Measurements from ENCODE around the gene ATR. TPM values are rescaled to one million over a fixed set of nuclear protein-coding genes. Genes with fewer than 3 reads are reported as not detected.

ATR gene
- total RNA-seq, 2 experiments from 2014 or later: 31.5 to 31.8 TPM

DNA sequence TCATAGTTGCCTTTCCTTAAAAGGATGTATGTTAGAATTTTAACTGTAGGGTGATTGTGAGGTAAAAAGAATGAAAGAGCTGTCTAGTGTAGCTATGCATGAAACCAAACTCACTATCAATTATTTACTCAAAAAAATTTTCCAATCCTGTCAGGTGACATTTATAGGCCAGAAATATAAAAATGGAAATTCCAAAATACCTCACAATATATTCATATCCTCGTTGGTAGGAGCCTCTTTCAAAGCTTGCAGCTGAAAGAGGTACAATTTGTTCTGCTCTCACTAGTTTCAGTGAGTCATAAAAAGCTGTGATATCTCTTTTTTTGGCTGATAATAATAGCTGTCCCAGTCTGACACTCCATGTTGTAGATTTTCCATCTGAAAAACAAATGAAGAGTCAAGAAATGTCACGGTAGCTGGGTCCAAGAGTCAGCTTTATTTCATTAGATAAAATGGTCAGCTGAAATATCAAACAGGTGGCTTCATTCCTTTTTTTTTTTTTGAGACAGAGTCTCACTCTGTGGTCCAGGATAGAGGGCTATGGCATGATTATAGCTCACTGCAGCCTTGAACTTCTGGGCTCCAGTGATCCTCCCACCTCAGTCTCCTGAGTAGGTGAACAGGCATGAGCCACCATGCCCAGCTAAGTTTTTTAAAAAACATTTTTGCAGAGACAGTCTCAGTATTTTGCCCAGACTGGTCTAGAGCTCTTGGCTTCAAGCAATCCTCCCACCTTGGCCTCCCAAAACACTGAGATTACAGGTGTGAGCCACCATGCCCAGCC is 79.9 kb downstream of the ATR start:
- peaks cover 54% of the 10 kb centered on the region for H3K36me3 Mint-ChIP-seq (ENCODE audit: low read depth)
- POLR2A ChIA-PET: interaction anchor here (0.6 kb wide), 1 partner anchor 80 kb away, joined by 3 read pairs; the partner anchor contains the start of gene ATR

DNA sequence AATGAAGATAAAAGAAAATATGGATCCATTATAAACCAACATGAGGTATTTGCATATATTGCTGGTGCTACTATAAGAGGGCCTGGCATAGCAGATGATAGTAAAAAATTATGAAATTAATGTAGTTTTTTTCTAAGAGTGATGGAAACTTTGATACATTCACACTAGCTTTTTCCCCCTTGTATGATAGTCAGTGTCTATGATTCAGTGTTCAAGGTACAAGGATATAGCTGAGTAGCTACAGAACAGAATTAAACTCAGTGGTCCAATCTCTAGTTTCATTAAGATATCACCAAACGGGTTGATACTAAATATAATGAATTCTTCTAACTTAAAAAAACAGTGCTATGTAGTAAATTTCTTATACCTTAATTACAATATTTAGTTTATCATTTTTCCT is 80.8 kb downstream of the ATR start:
- no peaks in the 10 kb centered on the region for H3K9me3 Mint-ChIP-seq
- no peak overlapping the region for H3K27ac Mint-ChIP-seq
- H3K4me1 Mint-ChIP-seq: no peaks in the 10 kb centered on the region
- ChIA-PET CTCF (interaction anchor here (0.6 to 1.0 kb wide), 2 partner anchors 24 to 99 kb away, joined by 3 to 4 read pairs; no protein-coding TSS in a partner anchor), POLR2A (no interaction called here)
- no peak overlapping the region for H3K4me3 Mint-ChIP-seq
- peaks cover 55% of the 10 kb centered on the region for H3K36me3 Mint-ChIP-seq (ENCODE audit: low read depth)
- no peak for DNase-seq
- H3K27me3 Mint-ChIP-seq: no peaks in the 10 kb centered on the region

More for the DNA sequence above, 79.9 kb downstream of the ATR start:
- Mint-ChIP-seq H3K27ac (no peak overlapping the region), H3K4me1 (no peaks in the 10 kb centered on the region), H3K9me3 (no peaks in the 10 kb centered on the region), H3K4me3 (no peak overlapping the region), H3K27me3 (no peaks in the 10 kb centered on the region)
- DNase-seq: no peak
- CTCF ChIA-PET: interaction anchor here (0.5 to 1.0 kb wide), 5 partner anchors 12 to 638 kb away, joined by 3 read pairs; no protein-coding TSS in a partner anchor

DNA sequence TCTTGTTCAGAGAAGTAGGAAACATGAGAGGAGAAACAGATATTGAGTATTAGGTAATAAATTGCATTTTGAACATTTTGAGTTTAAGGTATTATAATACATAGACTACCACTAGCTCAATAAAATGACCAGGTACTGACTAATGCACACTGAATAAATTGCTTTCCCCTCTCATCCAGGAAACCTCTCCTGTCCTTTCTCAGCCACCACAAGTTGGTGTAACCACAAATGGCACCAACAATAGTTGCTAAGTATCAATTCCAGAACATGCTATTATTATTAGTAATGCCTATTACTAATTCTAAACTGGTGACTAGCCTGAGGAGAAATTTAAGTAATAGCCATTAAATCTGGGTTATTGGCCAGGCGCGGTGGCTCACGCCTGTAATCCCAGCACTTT is 83.4 kb downstream of the ATR start:
- H3K4me1 Mint-ChIP-seq: no peaks in the 10 kb centered on the region
- ChIA-PET CTCF (no interaction called here), POLR2A (no interaction called here)
- no peaks in the 10 kb centered on the region for H3K27me3 Mint-ChIP-seq
- H3K9me3 Mint-ChIP-seq: no peaks in the 10 kb centered on the region
- peaks cover 54% of the 10 kb centered on the region for H3K36me3 Mint-ChIP-seq (ENCODE audit: low read depth)
- DNase-seq: no peak
- no peak overlapping the region for H3K27ac Mint-ChIP-seq
- no peak overlapping the region for H3K4me3 Mint-ChIP-seq

DNA sequence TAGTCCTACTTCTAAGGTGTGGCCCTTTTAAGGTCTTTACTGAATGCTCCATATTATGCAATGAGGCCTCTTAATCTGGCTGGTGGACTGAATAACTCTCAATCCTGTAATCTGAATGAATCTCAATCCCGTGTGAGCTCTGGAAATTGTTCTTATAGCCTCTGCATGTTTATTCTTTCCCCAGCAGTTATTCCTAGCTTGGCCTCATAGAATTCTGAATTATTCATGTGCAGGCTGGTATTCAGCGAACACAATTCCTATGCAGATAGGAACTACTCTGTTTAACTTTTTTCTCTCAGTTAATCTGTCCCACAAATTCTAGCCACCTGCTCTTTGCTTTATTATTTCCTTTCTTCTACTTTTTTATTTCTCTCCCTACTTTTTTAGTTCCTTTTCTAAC is 86.3 kb downstream of the ATR start:
- DNase-seq: no peak
- CTCF ChIA-PET: no interaction called here
- POLR2A ChIA-PET: no interaction called here
- Mint-ChIP-seq H3K27ac (no peak overlapping the region), H3K27me3 (no peaks in the 10 kb centered on the region), H3K4me3 (no peak overlapping the region), H3K36me3 (ENCODE audit: low read depth) (peaks cover 64% of the 10 kb centered on the region), H3K9me3 (no peaks in the 10 kb centered on the region), H3K4me1 (no peaks in the 10 kb centered on the region)

DNA sequence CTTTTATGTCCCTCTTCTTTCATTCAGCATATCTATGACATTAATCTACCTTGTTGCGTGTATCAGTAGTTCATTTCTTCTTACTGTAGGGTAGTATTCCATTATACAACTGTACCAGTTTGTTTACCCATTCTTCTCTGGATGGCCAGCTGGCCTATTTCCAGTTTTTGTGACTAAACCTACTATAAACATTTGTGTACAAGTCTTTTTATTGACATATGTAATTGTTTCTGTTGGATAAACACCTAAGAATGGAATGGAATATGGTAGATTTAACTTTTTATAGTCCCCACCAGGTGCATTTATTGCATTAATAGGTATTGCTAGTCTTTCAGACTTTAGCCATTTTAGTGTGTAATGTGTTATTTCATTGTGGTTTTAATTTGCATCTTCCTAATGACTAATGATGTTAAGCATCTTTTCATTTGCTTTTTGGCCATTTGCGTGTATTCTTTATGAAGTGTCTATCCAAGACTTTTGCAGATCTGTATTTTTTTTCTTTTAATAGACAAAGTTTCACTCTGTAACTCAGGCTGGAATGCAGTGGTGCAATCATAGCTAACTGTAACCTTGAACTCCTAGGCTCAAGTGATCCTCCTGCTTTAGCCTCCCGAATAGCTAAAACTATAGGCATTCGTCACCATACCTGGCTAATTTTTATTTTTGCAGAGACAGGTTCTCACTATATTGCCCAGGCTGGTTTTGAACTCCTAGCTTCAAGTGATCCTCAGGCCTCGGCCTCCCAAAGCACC is 88.8 kb downstream of the ATR start:
- ChIA-PET POLR2A (no interaction called here), CTCF (no interaction called here)
- Mint-ChIP-seq H3K36me3 (ENCODE audit: low read depth) (peaks cover 64% of the 10 kb centered on the region), H3K4me1 (no peaks in the 10 kb centered on the region), H3K27me3 (no peaks in the 10 kb centered on the region), H3K4me3 (no peak overlapping the region), H3K27ac (no peak overlapping the region), H3K9me3 (no peaks in the 10 kb centered on the region)
- no peak for DNase-seq

DNA sequence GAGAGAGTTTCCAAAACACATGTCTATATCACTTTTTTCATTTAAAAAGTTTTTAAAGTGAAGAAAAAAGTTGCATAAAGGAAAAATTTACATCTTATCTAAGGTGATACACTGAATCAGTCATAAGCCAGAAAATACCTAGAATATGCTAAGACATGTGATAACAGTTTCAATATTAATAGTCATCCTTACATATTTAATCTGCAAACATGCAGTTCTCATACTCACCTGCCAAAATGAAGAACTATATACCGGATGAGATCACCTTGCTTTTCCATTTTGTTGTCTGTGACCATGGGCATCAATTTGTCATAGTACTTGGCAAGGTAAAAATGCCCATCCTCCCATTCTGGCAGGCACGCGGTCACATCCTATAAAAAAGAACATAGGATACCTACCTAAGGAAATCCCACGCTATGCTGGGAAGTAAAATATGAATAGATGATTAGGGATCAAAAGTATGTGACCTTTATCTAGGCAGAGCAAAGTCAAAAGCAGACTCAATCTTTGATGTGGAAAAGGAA is 93.6 kb downstream of the ATR start:
- H3K9me3 Mint-ChIP-seq: peaks cover 8% of the 10 kb centered on the region
- no peak for DNase-seq
- ChIA-PET CTCF (no interaction called here), POLR2A (no interaction called here)
- peaks cover 69% of the 10 kb centered on the region for H3K36me3 Mint-ChIP-seq (ENCODE audit: low read depth)
- H3K27ac Mint-ChIP-seq: no peak overlapping the region
- no peak overlapping the region for H3K4me3 Mint-ChIP-seq
- no peaks in the 10 kb centered on the region for H3K4me1 Mint-ChIP-seq
- no peaks in the 10 kb centered on the region for H3K27me3 Mint-ChIP-seq

DNA sequence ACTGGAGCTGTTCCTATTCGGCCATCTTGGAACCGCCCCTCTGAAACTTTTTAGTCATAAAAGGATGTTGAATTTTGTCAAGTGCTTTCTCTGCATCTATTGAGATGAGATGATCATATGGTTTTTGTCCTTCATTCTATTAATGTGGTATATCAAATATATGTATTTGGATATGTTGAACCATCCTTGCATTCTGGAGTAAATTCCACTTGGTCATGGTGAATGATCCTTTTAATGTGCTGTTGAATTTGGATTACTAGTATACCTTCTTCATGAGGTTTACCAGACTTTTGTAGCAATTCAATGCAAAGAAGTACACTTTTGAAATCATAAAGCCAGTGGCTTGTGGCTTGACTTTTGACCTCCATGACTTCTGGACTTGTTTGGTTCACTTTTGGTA is 97.3 kb downstream of the ATR start:
- Mint-ChIP-seq H3K27me3 (no peaks in the 10 kb centered on the region), H3K9me3 (peaks cover 17% of the 10 kb centered on the region), H3K36me3 (ENCODE audit: low read depth) (peaks cover 60% of the 10 kb centered on the region), H3K27ac (no peak overlapping the region), H3K4me3 (no peak overlapping the region), H3K4me1 (no peaks in the 10 kb centered on the region)
- ChIA-PET POLR2A (no interaction called here), CTCF (interaction anchor here (0.6 kb wide), 1 partner anchor 18 kb away, joined by 3 read pairs; no protein-coding TSS in a partner anchor)
- DNase-seq: no peak

DNA sequence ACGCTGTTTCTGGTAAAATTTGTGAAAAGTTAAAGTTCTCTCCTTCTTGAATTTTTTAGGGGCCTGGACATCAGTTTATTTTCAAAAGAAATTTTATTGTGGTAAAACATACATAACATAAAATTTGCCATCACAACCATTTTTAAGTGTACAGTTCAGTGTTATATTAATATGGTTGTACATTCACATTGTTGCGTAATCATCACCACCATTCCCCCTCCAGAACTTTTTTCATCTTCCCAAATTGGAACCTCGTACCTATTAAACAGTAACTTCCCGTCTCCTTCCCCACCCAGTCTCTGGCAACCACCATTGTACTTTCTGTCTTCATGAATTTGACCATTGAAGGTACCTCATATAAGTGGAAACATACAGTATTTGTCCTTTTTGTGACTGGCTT is 107.7 kb downstream of the ATR start:
- Mint-ChIP-seq H3K4me3 (no peak overlapping the region), H3K36me3 (ENCODE audit: low read depth) (peaks cover 9% of the 10 kb centered on the region), H3K27me3 (no peaks in the 10 kb centered on the region), H3K9me3 (no peaks in the 10 kb centered on the region), H3K27ac (no peak overlapping the region), H3K4me1 (no peaks in the 10 kb centered on the region)
- POLR2A ChIA-PET: no interaction called here
- DNase-seq: no peak
- CTCF ChIA-PET: no interaction called here

DNA sequence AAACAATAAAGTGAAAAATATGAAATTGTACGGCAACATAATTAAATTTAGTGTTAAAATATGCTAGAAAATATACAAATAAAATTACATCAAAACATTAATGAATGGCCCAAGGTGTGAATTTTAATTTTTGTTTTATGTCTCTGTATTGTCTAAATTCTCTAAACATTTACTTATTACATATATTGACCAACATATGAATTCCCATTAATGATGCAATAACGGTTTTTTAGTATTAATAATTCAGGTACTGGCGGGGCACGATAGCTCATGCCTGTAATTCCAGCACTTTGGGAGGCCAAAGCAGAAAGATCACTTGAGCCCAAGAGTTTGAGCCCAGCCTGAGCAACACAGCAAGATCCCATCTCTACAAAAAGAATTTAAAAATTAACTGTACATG is 110.1 kb downstream of the ATR start:
- Mint-ChIP-seq H3K27me3 (no peaks in the 10 kb centered on the region), H3K27ac (no peak overlapping the region), H3K4me1 (no peaks in the 10 kb centered on the region), H3K36me3 (ENCODE audit: low read depth) (peaks cover 8% of the 10 kb centered on the region), H3K9me3 (no peaks in the 10 kb centered on the region), H3K4me3 (no peak overlapping the region)
- ChIA-PET POLR2A (no interaction called here), CTCF (no interaction called here)
- DNase-seq: no peak

DNA sequence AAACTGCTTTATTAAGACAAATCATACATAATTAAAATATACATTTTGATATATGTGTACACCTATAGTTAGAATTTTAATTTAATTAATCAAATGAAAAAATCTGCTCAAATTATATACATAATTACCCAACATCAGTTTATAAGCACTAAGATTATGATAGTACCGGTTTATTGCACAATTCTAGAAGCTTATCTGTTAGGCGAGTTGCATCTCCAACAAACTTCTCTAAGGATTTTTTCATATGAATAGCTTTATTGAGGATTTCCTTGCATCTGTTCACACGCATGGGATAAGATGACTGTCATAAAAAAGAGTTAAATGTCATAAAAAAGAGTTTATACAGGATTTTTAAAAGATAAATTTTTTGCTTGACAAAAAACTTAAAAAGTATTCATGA is 110.8 kb downstream of the ATR start:
- H3K27me3 Mint-ChIP-seq: no peaks in the 10 kb centered on the region
- ChIA-PET POLR2A (no interaction called here), CTCF (no interaction called here)
- H3K27ac Mint-ChIP-seq: no peak overlapping the region
- H3K9me3 Mint-ChIP-seq: no peaks in the 10 kb centered on the region
- no peaks in the 10 kb centered on the region for H3K4me1 Mint-ChIP-seq
- no peak overlapping the region for H3K4me3 Mint-ChIP-seq
- DNase-seq: no peak
- H3K36me3 Mint-ChIP-seq (ENCODE audit: low read depth): peaks cover 4% of the 10 kb centered on the region

DNA sequence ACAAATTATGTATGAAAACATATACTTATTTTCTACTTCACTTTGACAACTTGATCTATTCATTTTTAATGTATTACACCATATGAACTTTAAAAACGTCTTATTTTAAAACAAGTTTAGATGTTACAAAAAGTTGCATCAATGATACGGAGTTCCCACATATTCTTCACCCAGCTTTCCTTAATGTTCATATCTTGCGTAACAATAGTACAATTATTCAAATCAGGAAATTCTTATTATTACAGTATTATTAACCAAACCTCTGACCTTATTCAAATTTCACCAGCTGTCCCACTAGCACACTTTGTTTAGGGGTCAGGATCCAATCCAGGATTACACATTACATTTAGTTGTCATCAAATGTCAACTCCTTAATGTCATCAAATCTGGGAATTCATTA is 117.8 kb downstream of the ATR start:
- Mint-ChIP-seq H3K27ac (no peak overlapping the region), H3K4me1 (no peaks in the 10 kb centered on the region), H3K4me3 (no peak overlapping the region), H3K36me3 (ENCODE audit: low read depth) (peaks cover 23% of the 10 kb centered on the region), H3K27me3 (no peaks in the 10 kb centered on the region), H3K9me3 (no peaks in the 10 kb centered on the region)
- POLR2A ChIA-PET: no interaction called here
- CTCF ChIA-PET: no interaction called here
- DNase-seq: no peak

DNA sequence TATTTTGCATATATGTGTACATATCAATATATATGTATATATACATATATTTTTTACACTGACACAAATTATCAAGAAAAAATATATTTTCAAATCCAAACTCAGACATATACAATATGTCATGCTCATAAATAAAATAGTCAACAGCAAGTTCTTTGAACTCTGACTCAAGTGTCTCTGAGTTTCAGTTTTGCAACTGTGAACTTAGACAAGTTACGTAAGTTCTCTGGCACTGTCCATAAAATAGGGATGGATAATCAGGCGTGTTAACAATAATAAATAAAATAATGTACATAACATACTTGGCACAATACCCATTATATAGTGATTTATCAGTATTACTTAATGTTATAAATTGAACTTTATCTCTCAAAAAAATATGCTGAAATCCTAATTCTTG is 118.6 kb downstream of the ATR start:
- Mint-ChIP-seq H3K27ac (no peak overlapping the region), H3K4me3 (no peak overlapping the region), H3K9me3 (no peaks in the 10 kb centered on the region), H3K4me1 (no peaks in the 10 kb centered on the region), H3K27me3 (no peaks in the 10 kb centered on the region), H3K36me3 (ENCODE audit: low read depth) (peaks cover 27% of the 10 kb centered on the region)
- POLR2A ChIA-PET: no interaction called here
- CTCF ChIA-PET: no interaction called here
- no peak for DNase-seq

DNA sequence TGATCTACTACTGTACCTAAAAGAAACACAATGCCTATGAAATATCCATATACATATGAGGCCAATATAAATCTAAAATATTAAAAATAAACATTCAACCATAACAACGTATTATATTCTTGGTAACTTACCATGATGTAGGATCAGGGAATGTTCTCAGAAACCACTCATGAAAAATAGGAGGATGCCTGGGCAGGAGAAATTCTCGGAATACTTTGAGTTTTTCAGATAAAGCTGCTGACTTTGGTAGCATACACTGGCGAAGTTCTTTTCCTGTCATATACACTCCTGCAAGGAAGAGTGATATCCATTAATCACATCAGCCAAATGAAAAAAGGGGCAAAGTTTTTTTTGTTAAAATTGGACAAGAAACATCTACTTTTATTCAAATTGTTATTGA is 119.4 kb downstream of the ATR start:
- H3K4me3 Mint-ChIP-seq: no peak overlapping the region
- H3K36me3 Mint-ChIP-seq (ENCODE audit: low read depth): peaks cover 27% of the 10 kb centered on the region
- ChIA-PET POLR2A (no interaction called here), CTCF (no interaction called here)
- H3K9me3 Mint-ChIP-seq: no peaks in the 10 kb centered on the region
- H3K4me1 Mint-ChIP-seq: no peaks in the 10 kb centered on the region
- H3K27me3 Mint-ChIP-seq: no peaks in the 10 kb centered on the region
- no peak for DNase-seq
- no peak overlapping the region for H3K27ac Mint-ChIP-seq

All from activated CD4-positive, alpha-beta T cell treated with anti-CD3 and anti-CD28 coated beads, Interleukin-2, amount 10 ng/mL, durations not matched to agents 7 days and 5 days (primary cell).